ENCODE data around the gene ICE1.
A peak's percentile ranks its signal among the peaks of the same experiment; 100 is the strongest.

The ICE1 gene

GRCh38 chr5:5419291-5420210 is 2.9 kb upstream of the ICE1 start:
- peak; percentile 55 for TF ChIP-seq CTCF (IDR thresholded peaks at IDR 0.05; ENCODE audit: low read depth, low read length)
- Histone ChIP-seq H3K27me3 (ENCODE audit: insufficient read depth, low read depth, severe bottlenecking) (peaks cover 6% of the 10 kb centered on the region), H3K27ac (no peak overlapping the region), H3K36me3 (no peaks in the 10 kb centered on the region; the same call in 1 of the 2 replicates), H3K9me3 (ENCODE audit: severe bottlenecking) (no peaks in the 10 kb centered on the region), H3K4me3 (ENCODE audit: low read depth, low read length) (no peak overlapping the region)
- peak; percentile 17 for DNase-seq

GRCh38 chr5:5420251-5420650 is 2.2 kb upstream of the ICE1 start:
- Histone ChIP-seq H3K36me3 (no peaks in the 10 kb centered on the region; the same call in 1 of the 2 replicates), H3K27me3 (ENCODE audit: insufficient read depth, low read depth, severe bottlenecking) (peaks cover 6% of the 10 kb centered on the region), H3K4me3 (ENCODE audit: low read depth, low read length) (no peak overlapping the region), H3K27ac (no peak overlapping the region), H3K9me3 (ENCODE audit: severe bottlenecking) (no peaks in the 10 kb centered on the region)
- no peak for DNase-seq
- no peak for TF ChIP-seq CTCF (IDR thresholded peaks at IDR 0.05; ENCODE audit: low read depth, low read length)

- no peaks in the 10 kb centered on the region for H3K27me3 ChIP-seq (ENCODE audit: insufficient read depth, low read depth, severe bottlenecking)
- peak overlapping the region; percentile 96 for H3K27ac ChIP-seq
- no peaks in the 10 kb centered on the region for H3K9me3 ChIP-seq (ENCODE audit: severe bottlenecking)
- H3K4me3 ChIP-seq (ENCODE audit: low read depth, low read length) = peak overlapping the region; percentile 91
- H3K36me3 ChIP-seq = no peaks in the 10 kb centered on the region; the same call in 1 of the 2 replicates
- peak; percentile 23 for DNase-seq
- TF ChIP-seq CTCF (IDR thresholded peaks at IDR 0.05; ENCODE audit: low read depth, low read length) = no peak
Observed at GRCh38 chr5:5421149-5421960, 1.1 kb upstream of the ICE1 start.

- Histone ChIP-seq H3K27ac (peak overlapping the region; percentile 96), H3K9me3 (ENCODE audit: severe bottlenecking) (no peaks in the 10 kb centered on the region), H3K36me3 (no peaks in the 10 kb centered on the region; the same call in 1 of the 2 replicates), H3K27me3 (ENCODE audit: insufficient read depth, low read depth, severe bottlenecking) (no peaks in the 10 kb centered on the region), H3K4me3 (ENCODE audit: low read depth, low read length) (peak overlapping the region; percentile 91)
- TF ChIP-seq CTCF (IDR thresholded peaks at IDR 0.05; ENCODE audit: low read depth, low read length) = no peak
- DNase-seq = no peak
Observed at GRCh38 chr5:5422819-5423515, 490 bp downstream of the ICE1 start.

- Histone ChIP-seq H3K27me3 (ENCODE audit: insufficient read depth, low read depth, severe bottlenecking) (no peaks in the 10 kb centered on the region), H3K36me3 (peaks cover 1% of the 10 kb centered on the region; the same call in 1 of the 2 replicates), H3K27ac (no peak overlapping the region), H3K9me3 (ENCODE audit: severe bottlenecking) (no peaks in the 10 kb centered on the region), H3K4me3 (ENCODE audit: low read depth, low read length) (peak overlapping the region; percentile 91)
- no peak for DNase-seq
- TF ChIP-seq CTCF (IDR thresholded peaks at IDR 0.05; ENCODE audit: low read depth, low read length) = no peak
Observed at GRCh38 chr5:5423586-5423985, 1.1 kb downstream of the ICE1 start.

All from WERI-Rb-1 (cell line).